Stimulated activated naive CD4-positive, alpha-beta T cell treated with Interleukin-2 at 50 U/mL for 16 hours (primary cell): ENCODE measurements around the gene GIGYF1.
"Not testable (repeated sequence)": the region's sequence is repeated elsewhere in the genome, so short reads cannot be mapped to it uniquely, and the experiment has no call there.

Experiments used
- DNase-seq: peaks from one replicate; lab custom pipeline; 2025; lab: John Stamatoyannopoulos, UW

The GIGYF1 gene

GRCh38 chr7:100710452-100710851 lies 16.4 kb upstream of the GIGYF1 start:
- no peak for DNase-seq

- DNase-seq: no peak
Observed at GRCh38 chr7:100708395-100708794, 14.3 kb upstream of the GIGYF1 start.

- no peak for DNase-seq
Observed at GRCh38 chr7:100706672-100707311, 12.7 kb upstream of the GIGYF1 start.

GRCh38 chr7:100705753-100706671 lies 12.0 kb upstream of the GIGYF1 start, which contains the start of gene POP7:
TSS of gene POP7 (plus strand) at chr7:100706121. CDS start at chr7:100706831, 710 bp downstream.
- DNase-seq: peak; percentile 97

GRCh38 chr7:100705320-100705752 lies 11.3 kb upstream of the GIGYF1 start:
- peak; percentile 62 for DNase-seq

- DNase-seq: not testable (repeated sequence)
Observed at GRCh38 chr7:100701089-100701488, 7.0 kb upstream of the GIGYF1 start.

GRCh38 chr7:100699018-100699417 lies 5.0 kb upstream of the GIGYF1 start:
- DNase-seq: no peak

- DNase-seq: no peak
Observed at GRCh38 chr7:100696123-100696521, 2.1 kb upstream of the GIGYF1 start.

GRCh38 chr7:100693312-100694097 lies 545 bp downstream of the GIGYF1 start:
- DNase-seq: no peak

- no peak for DNase-seq
Observed at GRCh38 chr7:100692578-100692961, 1.5 kb downstream of the GIGYF1 start.

- DNase-seq: peak; percentile 75
Observed at GRCh38 chr7:100691676-100692577, 2.1 kb downstream of the GIGYF1 start.

GRCh38 chr7:100689230-100690135 lies 4.6 kb downstream of the GIGYF1 start:
- DNase-seq: no peak

- no peak for DNase-seq
Observed at GRCh38 chr7:100688326-100688860, 5.7 kb downstream of the GIGYF1 start.

GRCh38 chr7:100687751-100688300 lies 6.2 kb downstream of the GIGYF1 start:
- no peak for DNase-seq

GRCh38 chr7:100687261-100687660 lies 6.8 kb downstream of the GIGYF1 start:
- DNase-seq: no peak

- no peak for DNase-seq
Observed at GRCh38 chr7:100686822-100687211, 7.2 kb downstream of the GIGYF1 start.

- DNase-seq: no peak
Observed at GRCh38 chr7:100686201-100686821, 7.7 kb downstream of the GIGYF1 start.

- DNase-seq: no peak
Observed at GRCh38 chr7:100685631-100686145, 8.4 kb downstream of the GIGYF1 start.

- DNase-seq: no peak
Observed at GRCh38 chr7:100685049-100685605, 8.9 kb downstream of the GIGYF1 start.
